ENCODE data around the gene CCDC57. TPM values are rescaled to one million over a fixed set of nuclear protein-coding genes. Genes with fewer than 3 reads are reported as not detected.

CCDC57 gene
- total RNA-seq, 1 donor from 2014 or later: 8.6 TPM

GRCh38 chr17:82097184-82097918 lies 115.3 kb downstream of the CCDC57 start:
- ATAC-seq (ENCODE audit: poor library complexity): no peak
- intact Hi-C loops (cut with DNase I): loop anchor here (5.0 kb wide), 1 partner anchor 60 kb away; the partner anchor contains the start of gene DCXR
- DNase-seq: peak; percentile 59

- DNase-seq (no peak), ATAC-seq (ENCODE audit: poor library complexity) (no peak)
- intact Hi-C loops (cut with DNase I): loop anchor here (5.0 kb wide), 1 partner anchor 59 kb away; the partner anchor contains the start of gene DCXR
Observed at GRCh38 chr17:82096709-82097183, 115.9 kb downstream of the CCDC57 start.

- intact Hi-C loops (cut with DNase I): loop anchor here (5.0 kb wide), 1 partner anchor 59 kb away; the partner anchor contains the start of gene DCXR
- peak; percentile 36 for DNase-seq
- no peak for ATAC-seq (ENCODE audit: poor library complexity)
Observed at GRCh38 chr17:82095777-82096708, 116.6 kb downstream of the CCDC57 start.

GRCh38 chr17:82094931-82095776 lies 117.5 kb downstream of the CCDC57 start:
- intact Hi-C loops (cut with DNase I): loop anchor here (5.0 kb wide), 1 partner anchor 58 kb away; the partner anchor contains the start of gene DCXR
- DNase-seq: peak; percentile 36
- ATAC-seq (ENCODE audit: poor library complexity): no peak

GRCh38 chr17:82092995-82093751 lies 119.5 kb downstream of the CCDC57 start:
- intact Hi-C loops (cut with DNase I): no loop called here
- DNase-seq: peak; percentile 32
- no peak for ATAC-seq (ENCODE audit: poor library complexity)

- intact Hi-C loops (cut with DNase I): no loop called here
- peak; percentile 35 for DNase-seq
Observed at GRCh38 chr17:82092628-82092994, 120.0 kb downstream of the CCDC57 start.

GRCh38 chr17:82092094-82092586 lies 120.5 kb downstream of the CCDC57 start:
- intact Hi-C loops (cut with DNase I): no loop called here
- ATAC-seq (ENCODE audit: poor library complexity) (no peak), DNase-seq (peak; percentile 32)

More at GRCh38 chr17:82092628-82092994, 120.0 kb downstream of the CCDC57 start:
- no peak for ATAC-seq (ENCODE audit: poor library complexity)

GRCh38 chr17:82091264-82092066 lies 121.2 kb downstream of the CCDC57 start:
- no peak for ATAC-seq (ENCODE audit: poor library complexity)
- peak; percentile 28 for DNase-seq
- intact Hi-C loops (cut with DNase I): no loop called here

GRCh38 chr17:82090549-82091263 lies 121.9 kb downstream of the CCDC57 start:
- peak; percentile 41 for DNase-seq

GRCh38 chr17:82089723-82090548 lies 122.7 kb downstream of the CCDC57 start:
- intact Hi-C loops (cut with DNase I): no loop called here
- peak; percentile 20 for DNase-seq
- no peak for ATAC-seq (ENCODE audit: poor library complexity)

More at GRCh38 chr17:82090549-82091263, 121.9 kb downstream of the CCDC57 start:
- intact Hi-C loops (cut with DNase I): no loop called here
- no peak for ATAC-seq (ENCODE audit: poor library complexity)

GRCh38 chr17:82088838-82089722 lies 123.6 kb downstream of the CCDC57 start:
- intact Hi-C loops (cut with DNase I): no loop called here
- ATAC-seq (ENCODE audit: poor library complexity) (no peak), DNase-seq (peak; percentile 35)

- DNase-seq (no peak), ATAC-seq (ENCODE audit: poor library complexity) (no peak)
- intact Hi-C loops (cut with DNase I): no loop called here
Observed at GRCh38 chr17:82087961-82088837, 124.4 kb downstream of the CCDC57 start.

Data from Right ventricle myocardium superior (tissue), 1 donor.